IPS-NIHi11 (cell line): Measurements from ENCODE around the gene CEP162.
A peak's percentile ranks its signal among the peaks of the same experiment; 100 is the strongest.
"Not testable (repeated sequence)": the region's sequence is repeated elsewhere in the genome, so short reads cannot be mapped to it uniquely, and the experiment has no call there.

Experiments
- DNase-seq: peaks from one replicate; pipeline ENCODE4 v3.0.0; 2012; ENCODE audit warnings: mixed read lengths, low spot score

Gene CEP162

GRCh38 chr6:84151669-84152068 is 75.8 kb downstream of the CEP162 start:
- DNase-seq: no peak

- DNase-seq: no peak
Measured at GRCh38 chr6:84150705-84151104, 76.7 kb downstream of the CEP162 start.

GRCh38 chr6:84141521-84141920 is 85.9 kb downstream of the CEP162 start:
- no peak for DNase-seq

GRCh38 chr6:84139311-84139710 is 88.1 kb downstream of the CEP162 start:
- DNase-seq: no peak

- DNase-seq: no peak
Measured at GRCh38 chr6:84137989-84138575, 89.4 kb downstream of the CEP162 start.

- peak; percentile 43 for DNase-seq
Measured at GRCh38 chr6:84137051-84137375, 90.4 kb downstream of the CEP162 start.

GRCh38 chr6:84136364-84137050 is 90.9 kb downstream of the CEP162 start:
- DNase-seq: no peak

GRCh38 chr6:84135291-84135690 is 92.2 kb downstream of the CEP162 start:
- no peak for DNase-seq

- DNase-seq: not testable (repeated sequence)
Measured at GRCh38 chr6:84133385-84133784, 94.1 kb downstream of the CEP162 start.

- not testable (repeated sequence) for DNase-seq
Measured at GRCh38 chr6:84129588-84129987, 97.9 kb downstream of the CEP162 start.

- no peak for DNase-seq
Measured at GRCh38 chr6:84123186-84123585, 104.3 kb downstream of the CEP162 start.

GRCh38 chr6:84119277-84119676 is 108.2 kb downstream of the CEP162 start:
- DNase-seq: no peak

- no peak for DNase-seq
Measured at GRCh38 chr6:84118191-84118590, 109.3 kb downstream of the CEP162 start.

GRCh38 chr6:84114933-84115594 is 112.4 kb downstream of the CEP162 start:
- not testable (repeated sequence) for DNase-seq

GRCh38 chr6:84111351-84111750 is 116.1 kb downstream of the CEP162 start:
- DNase-seq: not testable (repeated sequence)

- DNase-seq: no peak
Measured at GRCh38 chr6:84107495-84107894, 119.9 kb downstream of the CEP162 start.

GRCh38 chr6:84105215-84105924 is 122.1 kb downstream of the CEP162 start:
- DNase-seq: not testable (repeated sequence)

- no peak for DNase-seq
Measured at GRCh38 chr6:84103029-84103428, 124.4 kb downstream of the CEP162 start.

- DNase-seq: no peak
Measured at GRCh38 chr6:84095156-84095555, 132.3 kb downstream of the CEP162 start.

GRCh38 chr6:84093441-84094435 is 133.7 kb downstream of the CEP162 start:
- no peak for DNase-seq

- DNase-seq: no peak
Measured at GRCh38 chr6:84089552-84089951, 137.9 kb downstream of the CEP162 start.

- DNase-seq: no peak
Measured at GRCh38 chr6:84089081-84089480, 138.4 kb downstream of the CEP162 start.
